ENCODE results near the gene VPS26A. TPM values are rescaled to one million over a fixed set of nuclear protein-coding genes. Genes with fewer than 3 reads are reported as not detected.

The VPS26A gene
- 28.8 and 49.0 TPM in 2 replicates for total RNA-seq

GRCh38 chr10:69123747-69124562, at the start of gene VPS26A:
Gene VPS26A (plus strand): TSS chr10:69124178. CDS start chr10:69124278, 100 bp downstream.

GRCh38 chr10:69087590-69088470, 36.1 kb upstream of the VPS26A start, which contains the start of gene SRGN:
Gene SRGN (plus strand): TSS chr10:69088103. CDS start chr10:69088158, 55 bp downstream.

GRCh38 chr10:69179743-69180524, 56.0 kb downstream of the VPS26A start, which contains the start of gene SUPV3L1:
Gene SUPV3L1 (plus strand): TSS chr10:69180234. CDS start chr10:69180292, 58 bp downstream.

GRCh38 chr10:69220041-69220451, 96.1 kb downstream of the VPS26A start, which contains the start of gene HKDC1:
Gene HKDC1 (plus strand): TSS chr10:69220332. CDS start chr10:69220436, 104 bp downstream.

Other genes with a start within 250 kb of the VPS26A start
- gene DDX50, start 222.9 kb upstream of the VPS26A start, total RNA-seq = 64.8 and 65.2 TPM in 2 replicates
- gene DDX21, start 168.0 kb upstream of the VPS26A start, total RNA-seq = 33.0 and 36.7 TPM in 2 replicates
- 29.1 and 35.9 TPM in 2 replicates for gene KIFBP, start 135.4 kb upstream of the VPS26A start, total RNA-seq
- 16.7 and 25.8 TPM in 2 replicates for gene SRGN, start 36.1 kb upstream of the VPS26A start, total RNA-seq
- 29.2 and 29.8 TPM in 2 replicates for gene SUPV3L1, start 56.1 kb downstream of the VPS26A start, total RNA-seq
- under 0.01 and 0.50 TPM in 2 replicates for gene HKDC1, start 96.2 kb downstream of the VPS26A start, total RNA-seq
- gene HK1, start 154.3 kb downstream of the VPS26A start, total RNA-seq = 128 and 135 TPM in 2 replicates

Data from smooth muscle cell of trachea (primary cell).